Midbrain (tissue), 1 donor: ENCODE results near the gene ZSWIM5.
A peak's percentile ranks its signal among the peaks of the same experiment; 100 is the strongest.
"Not testable (repeated sequence)": the region's sequence is repeated elsewhere in the genome, so short reads cannot be mapped to it uniquely, and the experiment has no call there.

ENCODE experiments used
- DNase-seq: peaks from one replicate; lab custom pipeline; 2025; lab: John Stamatoyannopoulos, UW

The ZSWIM5 gene

DNA sequence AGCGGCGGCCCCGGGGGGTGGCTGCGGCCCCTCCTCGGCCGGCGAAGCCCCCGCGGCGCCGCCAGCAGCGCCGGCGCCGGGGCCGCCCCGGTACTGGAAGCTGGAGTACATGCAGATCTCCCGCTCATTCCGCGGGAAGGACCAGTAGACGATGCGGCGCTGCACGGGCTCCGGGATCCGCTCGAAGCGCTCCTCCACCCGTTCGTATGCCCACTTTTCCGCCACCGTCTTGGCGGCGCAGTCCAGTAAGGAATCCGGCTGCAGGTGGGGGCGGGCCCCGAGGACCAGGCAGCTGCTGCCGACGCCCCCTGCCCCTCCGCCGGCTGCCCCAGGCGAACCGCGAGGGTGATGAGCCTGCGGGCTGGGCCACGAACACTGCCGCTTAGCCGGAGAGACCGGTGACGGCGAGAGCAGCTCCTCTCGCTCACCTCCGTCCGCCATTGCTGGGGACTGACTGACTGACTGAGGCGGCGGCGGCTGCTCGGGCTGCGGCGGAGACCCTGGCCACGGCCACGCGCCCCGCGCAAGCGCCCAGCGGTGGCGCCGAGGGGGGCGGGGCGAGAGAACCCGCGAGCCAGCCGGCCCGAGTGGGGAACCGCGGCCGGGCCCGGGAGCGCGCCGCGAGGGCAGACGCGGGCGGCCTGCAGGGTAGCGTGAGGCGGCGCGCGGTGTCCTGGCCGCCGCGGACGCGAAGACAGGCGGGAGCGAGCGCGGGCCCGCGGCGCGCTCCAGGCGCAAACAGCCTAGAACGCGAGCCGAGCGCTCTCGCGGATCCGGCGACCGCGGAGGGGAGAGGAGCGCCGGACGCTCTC, at the start of gene ZSWIM5:
TSS of gene ZSWIM5 (minus strand) at position 696 of the 812 bp plus-strand sequence. CDS start at position 441, 255 bp downstream.
- DNase-seq = peak; percentile 91

DNA sequence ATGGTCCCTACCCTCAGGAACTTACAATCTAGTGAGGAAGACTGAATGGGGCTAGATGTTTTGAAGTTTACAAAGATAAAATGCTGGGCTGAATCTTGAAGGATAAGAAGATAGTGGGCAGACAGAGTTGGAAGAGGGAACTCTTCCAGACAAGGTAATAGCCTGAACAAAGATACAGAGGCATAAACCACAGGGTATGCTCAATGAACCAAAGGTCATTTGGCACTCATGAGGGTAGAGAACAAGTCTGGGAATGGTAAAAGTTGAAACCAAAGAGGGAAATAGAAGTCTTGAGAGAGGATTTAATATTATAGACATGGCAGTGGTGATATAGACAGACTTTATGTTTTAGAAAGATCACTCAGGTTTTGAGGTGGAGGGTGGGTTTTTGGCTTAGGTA, 48.1 kb upstream of the ZSWIM5 start:
- no peak for DNase-seq

DNA sequence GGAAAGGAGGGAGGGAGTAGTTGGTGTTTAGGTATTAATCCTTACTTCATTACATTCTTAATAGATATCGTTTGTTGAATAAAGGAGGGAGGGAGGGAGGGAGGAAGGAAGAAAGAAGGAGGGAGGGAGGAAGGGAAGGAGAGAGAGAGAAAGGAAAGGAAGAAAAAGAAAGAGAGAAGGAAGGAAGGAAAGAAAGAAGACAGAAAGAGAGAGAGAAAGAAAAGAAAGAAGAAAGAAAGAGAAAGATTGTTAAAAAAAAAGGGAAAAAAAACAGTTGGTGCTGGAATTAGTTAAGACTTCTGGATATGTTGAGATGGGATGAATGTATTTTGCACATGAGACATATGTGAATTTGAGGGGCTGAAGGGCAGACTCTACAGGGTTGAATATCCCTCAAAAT, 44.1 kb upstream of the ZSWIM5 start:
- DNase-seq = no peak

DNA sequence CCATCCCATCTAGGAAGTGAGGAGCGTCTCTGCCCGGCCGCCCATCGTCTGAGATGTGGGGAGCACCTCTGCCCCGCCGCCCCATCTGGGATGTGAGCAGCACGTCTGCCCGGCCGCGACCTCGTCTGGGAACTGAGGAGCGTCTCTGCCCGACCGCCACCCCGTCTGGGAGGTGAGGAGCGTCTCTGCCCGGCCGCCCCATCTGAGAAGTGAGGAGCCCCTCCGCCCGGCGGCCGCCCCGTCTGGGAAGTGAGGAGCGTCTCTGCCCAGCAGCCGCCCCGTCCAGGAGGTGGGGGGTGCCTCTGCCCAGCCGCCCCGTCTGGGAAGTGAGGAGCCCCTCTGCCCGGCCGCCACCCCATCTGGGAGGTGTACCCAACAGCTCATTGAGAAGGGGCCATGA, 41.6 kb upstream of the ZSWIM5 start:
- not testable (repeated sequence) for DNase-seq

DNA sequence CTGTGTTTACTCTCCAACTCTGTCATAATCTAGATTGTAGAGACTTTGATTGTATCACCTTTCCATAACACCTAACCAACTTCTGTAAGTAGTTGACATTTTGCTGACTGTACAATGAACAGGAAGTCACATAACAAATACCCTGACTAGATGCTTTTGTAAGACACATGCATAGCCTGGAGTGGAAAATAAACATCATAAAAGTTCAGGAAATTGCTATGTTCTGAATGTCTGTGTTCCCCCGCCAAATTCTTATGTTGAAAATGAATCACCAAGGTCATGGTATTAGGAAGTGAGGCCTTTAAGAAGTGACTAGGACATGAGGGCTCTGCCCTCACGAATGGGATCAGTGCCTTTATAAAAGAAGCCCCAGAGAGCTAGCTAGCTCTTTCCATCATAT, 40.4 kb upstream of the ZSWIM5 start:
- DNase-seq = no peak

DNA sequence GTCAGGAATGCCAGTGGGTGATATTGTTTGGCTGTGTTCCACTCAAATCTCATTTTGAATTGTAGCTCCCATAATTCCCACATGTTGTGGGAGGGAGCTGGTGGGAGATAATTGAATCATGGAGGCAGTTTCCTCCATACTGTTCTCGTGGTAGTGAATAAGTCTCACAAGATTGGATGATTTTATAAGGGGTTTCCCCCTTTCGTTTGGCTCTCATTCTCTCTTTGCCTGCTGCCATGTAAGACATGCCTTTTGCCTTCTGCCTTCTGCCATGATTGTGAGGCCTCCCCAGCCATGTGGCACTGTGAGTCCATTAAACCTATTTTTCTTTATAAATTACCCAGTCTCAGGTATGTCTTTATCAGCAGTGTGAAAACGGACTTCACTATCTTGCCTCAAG, 40.0 kb upstream of the ZSWIM5 start:
- not testable (repeated sequence) for DNase-seq

DNA sequence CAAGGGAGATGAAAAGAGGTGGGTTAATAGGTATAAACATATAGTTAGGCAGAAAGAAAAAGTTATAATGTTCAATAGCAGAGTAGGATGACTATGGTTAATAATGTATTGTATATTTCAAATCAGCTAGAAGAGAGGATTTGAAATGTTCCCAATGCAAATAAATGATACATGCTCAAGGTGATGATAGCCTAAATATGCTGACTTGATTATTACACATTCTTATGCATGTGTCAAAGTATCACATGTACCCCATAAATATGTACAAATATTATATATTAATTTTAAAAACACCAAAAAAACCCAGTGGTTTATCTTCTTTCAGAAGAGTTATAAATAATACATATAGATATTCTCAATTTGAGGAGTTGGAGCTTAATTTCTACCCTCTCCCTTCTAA, 38.3 kb upstream of the ZSWIM5 start:
- no peak for DNase-seq

DNA sequence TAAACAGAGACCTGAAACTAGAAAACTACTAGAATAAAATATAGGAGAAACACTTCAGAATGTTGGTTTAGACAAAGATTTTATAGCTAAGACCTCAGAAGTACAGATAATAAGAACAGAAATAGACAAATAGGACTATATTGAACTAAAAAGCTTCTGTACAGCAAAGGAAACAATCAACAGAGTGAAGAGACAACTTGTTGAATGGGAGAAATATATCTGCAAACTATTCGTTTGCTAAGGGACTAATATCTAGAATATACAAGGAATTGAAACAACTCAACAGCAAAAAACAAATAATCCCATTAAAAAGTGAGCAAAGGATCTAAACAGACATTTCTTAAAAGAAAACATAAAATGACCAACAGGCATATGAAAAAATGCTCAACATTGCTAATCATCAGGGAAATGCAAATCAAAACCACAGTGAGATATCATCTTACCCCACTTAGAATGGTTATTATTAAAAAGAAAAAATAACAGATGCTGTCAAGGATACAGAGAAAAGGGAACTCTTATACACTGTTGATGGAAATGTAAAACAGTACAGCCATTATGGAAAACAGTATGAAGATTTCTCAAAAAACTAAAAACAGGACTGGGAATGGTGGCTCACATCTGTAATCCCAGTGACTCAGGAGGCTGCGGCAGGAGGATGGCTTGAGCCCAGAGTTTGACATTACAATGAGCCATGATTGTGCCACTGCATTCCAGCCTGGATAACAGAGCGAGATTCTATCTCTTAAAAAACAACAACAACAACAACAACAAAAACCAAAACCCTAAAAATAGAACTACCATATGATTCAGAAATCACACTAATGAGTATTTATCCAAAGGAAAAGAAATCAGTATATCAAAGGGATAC, 37.3 kb upstream of the ZSWIM5 start:
- DNase-seq = no peak

DNA sequence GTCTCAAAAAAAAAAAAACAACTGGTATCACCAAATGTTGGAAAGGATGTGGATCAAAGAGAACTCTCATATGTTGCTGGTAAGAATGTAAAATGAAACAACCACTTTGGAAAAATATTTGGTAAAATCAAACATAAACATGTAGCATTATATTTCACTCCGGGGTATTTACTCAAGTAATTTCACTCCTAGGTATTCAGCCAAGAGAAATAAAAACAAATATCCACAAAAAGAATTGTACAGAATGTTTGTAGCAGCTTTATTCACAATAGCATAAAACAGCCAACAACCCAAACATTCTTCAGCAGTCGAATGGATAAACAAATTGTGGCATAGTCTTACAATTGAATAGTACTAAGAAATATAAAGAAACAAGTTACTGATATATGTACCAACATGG, 32.4 kb upstream of the ZSWIM5 start:
- DNase-seq = no peak

DNA sequence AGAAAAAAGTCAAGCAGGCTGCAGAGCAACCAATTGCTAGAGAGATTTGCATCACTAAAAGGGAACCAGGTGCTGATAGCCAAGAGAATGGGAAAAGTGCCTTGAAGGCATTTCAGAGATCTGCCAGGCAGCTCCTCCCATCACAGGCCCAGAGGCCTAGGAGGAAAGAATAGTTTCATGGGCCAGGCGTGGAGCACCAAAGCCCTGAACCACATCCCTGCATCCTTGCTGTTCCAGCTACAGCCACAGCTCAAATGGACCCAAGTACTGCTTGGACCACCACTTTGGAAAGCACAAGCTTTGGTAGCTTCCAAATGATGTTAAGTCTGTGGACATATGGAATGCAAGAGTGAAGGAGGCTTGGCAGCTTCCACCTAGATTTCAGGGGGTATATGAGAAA, 29.7 kb upstream of the ZSWIM5 start:
- DNase-seq = no peak

DNA sequence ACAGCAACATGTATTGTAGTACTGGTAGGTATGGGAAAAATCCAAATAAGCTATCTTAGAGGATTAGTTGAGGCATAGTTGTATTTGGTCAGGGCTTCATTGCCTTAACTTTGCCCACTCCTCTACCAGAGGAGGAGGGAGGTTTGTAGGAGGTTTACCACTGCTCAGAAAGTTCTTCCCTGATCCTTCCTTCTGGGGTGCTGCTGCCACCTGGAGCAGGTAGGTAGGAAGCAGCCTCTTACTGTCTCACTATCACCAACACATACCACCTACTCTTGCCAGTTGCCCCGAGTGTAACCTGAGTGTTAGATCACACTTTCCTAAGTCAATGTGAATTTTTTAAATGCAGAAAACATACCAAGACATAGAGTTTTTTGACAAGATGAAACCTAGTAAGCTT, 24.1 kb upstream of the ZSWIM5 start:
- no peak for DNase-seq

DNA sequence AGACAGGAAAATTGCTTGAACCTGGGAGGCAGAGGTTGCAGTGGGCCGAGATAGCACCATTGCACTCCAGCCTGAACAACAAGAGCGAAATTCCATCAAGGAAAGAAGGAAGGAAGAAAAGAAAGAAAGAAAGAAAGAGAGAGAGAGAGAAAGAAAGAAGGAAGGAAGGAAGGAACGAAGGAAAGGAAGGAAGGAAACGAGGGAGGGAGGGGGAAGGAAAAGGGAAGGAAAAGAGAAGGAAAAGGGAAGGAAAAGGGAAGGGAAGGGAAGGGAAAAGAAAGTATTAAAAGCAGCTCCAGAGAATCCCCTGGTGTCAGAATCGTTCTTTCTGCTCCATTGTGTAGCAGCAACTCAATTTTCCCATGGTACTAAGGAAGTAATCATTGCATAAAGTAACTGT, 19.2 kb upstream of the ZSWIM5 start:
- DNase-seq = no peak

DNA sequence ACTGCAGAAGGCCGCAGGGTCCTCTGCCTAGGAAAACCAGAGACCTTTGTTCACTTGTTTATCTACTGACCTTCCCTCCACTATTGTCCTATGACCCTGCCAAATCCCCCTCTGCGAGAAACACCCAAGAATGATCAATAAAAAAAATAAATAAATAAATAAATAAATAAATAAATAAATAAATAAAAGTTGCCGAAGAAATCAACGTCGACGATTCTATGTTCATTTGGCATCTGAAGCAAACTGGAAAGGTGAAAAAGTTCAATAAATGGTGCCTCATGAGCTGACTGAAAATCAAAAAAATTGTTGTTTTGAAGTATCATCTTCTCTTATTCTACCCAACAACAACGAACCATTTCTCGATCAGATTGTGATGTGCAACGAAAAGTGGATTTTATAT, 17.3 kb upstream of the ZSWIM5 start:
- not testable (repeated sequence) for DNase-seq

DNA sequence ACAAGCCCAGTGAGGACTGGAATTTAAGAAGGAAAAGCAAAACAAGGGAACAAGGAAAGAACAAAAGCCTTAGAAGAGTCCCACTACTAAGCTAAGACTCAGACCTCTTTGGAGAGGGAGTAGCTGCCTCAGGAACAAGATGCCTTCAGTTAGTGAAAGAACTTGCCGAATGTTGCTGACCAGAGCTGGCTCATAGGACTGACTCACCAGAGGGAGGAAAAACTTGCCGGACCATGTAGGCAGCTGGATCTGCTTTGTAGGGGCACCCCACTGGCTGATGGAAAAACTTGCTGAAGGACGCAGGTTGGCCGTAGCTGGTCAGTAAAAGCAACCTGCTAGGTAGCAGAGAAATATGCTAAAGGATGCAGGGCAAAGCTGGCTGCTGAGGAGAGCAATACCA, 15.3 kb upstream of the ZSWIM5 start:
- DNase-seq = no peak

DNA sequence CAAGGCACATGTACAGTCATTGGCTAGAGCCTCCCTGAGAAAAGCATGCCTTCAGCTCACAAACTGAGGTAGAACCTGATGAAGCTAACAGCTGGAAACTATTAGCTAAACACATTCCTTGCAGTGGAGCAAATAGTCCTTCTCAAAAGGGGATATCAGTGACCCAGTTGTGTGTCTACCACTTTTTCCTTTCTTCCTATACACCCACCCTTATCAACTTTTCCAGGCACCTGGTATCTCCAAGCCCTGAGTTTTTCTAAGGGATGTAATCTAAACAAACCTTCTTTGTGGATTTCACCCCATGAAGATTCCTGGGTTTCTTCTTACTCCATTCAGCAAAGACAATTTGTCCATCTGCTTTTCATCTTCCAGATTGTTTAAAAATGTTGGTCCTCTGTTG, 10.5 kb upstream of the ZSWIM5 start:
- no peak for DNase-seq

DNA sequence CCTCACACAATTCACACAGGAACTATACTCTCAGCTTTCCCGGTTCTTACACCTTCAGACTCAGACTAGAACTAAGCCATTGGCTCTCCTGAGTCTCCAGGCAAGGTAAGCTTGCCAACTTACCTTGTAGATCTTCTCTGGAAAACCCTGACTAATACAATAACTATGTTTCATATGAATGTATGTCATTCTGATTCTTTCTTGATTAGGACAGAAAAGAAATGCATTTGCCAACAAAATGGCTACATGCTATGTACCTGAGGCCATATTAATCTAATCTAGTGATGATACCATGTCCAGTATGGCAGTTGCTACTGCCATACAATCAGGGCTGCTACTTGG, 9.8 kb upstream of the ZSWIM5 start:
- DNase-seq = no peak

DNA sequence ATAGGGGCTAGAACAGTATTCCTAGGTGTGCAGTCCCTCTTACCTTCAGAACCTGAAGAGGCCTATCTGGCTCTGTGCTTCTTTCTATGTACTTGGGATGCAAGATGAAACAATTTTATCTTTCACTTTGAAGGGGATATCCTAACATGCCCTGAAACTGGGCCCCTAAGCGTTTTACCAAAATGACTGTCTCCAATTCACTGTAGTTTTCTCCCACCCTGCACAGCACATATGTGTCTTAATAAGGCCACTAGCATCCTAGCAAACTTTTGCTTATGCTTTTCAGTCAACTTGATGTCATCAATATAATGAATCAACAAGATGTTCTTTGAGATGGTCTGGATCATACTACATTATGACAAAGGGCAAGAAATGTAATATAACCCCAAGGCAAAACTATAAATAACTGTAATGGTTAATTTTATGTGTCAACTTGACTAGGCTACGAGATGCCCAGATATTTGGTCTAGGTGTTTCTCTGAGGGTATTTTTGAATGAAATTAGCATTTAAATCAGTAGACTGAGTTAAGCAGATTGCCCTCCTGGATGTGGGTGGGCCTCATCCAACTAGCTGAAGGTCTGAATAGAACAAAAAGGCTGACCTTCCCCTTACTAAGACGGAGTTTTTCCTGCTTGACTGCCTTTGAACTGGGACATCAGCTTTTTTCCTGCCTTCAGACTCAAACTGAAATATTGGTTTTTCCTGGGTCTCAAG, 9.2 kb upstream of the ZSWIM5 start:
- DNase-seq = no peak

DNA sequence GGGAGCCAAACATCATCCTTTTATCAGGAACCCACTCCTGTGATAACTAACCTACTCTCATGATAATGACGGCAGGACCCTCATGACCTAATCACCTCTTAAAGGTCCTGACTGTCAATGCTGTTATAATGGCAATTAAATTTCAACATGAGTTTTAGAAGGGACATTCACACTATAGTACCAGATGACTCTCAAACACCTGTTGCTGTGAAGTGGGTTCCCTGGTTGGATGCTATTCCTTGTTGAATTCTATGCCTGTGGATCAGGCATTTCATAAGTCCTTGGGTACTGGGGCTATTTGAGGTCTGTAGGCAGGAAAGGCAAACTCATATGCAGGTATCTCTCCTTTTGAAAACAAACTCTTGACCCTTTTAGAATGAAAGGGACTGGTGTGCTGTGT, 7.5 kb upstream of the ZSWIM5 start:
- no peak for DNase-seq

DNA sequence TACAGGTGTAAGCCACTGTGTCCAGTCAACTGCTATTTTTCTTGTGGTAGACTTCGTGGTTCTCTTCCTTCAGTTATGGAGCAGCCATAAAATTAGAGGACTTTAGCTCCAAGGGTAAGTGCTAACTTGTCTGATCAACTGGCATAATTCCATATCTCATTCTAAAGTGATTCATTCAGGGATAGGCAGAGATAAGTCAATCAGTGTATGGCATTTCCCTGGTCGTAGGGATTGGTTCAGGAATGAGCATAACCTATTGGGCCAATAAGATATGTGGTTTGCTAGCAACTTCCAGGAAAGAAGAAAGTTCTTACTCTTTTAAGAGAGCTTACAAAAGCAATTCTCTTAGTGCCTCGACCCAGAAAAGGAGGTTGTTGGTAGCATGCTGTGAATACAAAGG, 4.7 kb upstream of the ZSWIM5 start:
- DNase-seq = no peak

DNA sequence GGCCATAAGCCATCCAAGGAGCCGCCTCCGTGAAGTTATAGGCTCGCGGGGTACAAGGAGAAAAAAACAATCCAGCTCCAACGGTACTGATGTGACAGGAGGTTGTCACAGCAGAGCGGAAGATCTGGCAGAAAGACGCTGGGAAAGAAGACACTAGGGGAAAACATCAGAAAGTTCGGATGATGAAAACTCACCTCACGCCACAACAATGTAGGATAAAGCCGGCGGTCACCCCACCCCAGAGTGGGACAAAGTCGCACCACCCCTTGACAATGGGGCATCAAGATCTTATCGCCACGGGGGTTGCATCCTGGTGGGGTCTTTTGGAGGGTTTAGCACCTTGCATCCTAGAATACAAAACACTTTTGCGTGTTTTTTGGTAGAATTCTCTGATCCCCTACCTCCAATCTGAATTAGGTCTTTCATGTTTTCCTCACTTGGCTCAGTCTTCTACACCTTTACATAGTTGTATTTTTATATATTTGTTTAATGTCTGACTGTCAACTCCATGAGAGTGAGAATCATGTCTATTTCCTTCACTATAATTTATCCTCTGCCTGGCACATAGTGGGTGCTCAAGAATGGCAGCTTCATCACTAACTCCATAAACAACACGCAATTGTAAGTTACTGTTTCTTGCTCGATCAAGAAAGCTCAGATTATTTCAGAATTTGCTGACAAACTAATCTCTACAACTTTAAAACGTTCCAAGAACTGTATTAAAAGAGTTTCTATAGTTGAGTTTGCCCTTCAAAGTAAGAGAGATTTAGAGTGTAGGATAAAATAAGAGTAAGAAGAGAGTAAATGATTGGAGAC, 611 bp upstream of the ZSWIM5 start:
- DNase-seq = no peak

DNA sequence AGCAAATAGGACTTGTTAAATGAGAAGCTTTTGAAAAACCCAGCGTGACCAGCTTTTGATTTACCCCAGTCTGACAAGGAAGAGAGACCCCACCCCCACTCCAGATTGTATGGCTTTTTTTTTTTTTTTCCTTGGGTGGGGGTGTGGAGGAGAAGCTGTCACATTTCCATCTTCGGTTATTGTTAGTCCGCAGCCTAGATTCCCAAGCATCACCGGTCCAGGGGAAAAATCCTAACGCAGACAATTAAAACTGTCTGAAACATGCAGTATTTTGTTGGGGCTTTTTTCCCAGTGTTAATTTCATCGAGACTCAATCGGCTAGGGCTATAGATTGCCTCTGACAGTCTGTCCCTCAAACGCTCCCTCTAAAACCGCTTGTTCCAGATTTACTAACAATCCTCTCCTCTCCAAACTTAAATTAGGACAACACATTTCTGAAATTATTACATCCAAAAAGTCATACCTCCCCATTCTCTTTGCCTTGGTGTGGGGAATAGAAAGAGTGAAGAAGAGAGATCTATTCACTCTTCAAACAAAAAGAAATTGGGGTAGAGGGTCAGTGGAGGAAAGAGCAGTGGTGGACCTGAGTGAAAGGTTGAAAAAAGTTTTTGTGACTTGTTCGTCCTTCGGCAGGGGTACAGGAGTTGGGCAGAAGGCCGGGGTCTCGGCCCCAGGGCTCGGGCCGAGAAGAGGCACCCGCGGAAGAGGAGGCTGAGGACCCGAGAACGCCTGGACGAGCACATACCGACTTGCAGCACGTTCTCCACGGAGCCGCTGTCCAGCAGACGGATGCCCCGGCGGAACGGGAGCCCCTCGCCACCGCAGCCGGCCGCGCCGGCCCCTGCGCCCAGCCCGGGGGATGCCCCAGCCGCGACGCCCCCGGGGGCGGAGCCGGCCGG, 1.1 kb downstream of the ZSWIM5 start:
- peak; percentile 62 for DNase-seq
